ENCODE results near the gene VPS8. TPM values are rescaled to one million over a fixed set of nuclear protein-coding genes. Genes with fewer than 3 reads are reported as not detected.
A peak's percentile ranks its signal among the peaks of the same experiment; 100 is the strongest.

VPS8 gene
- total and polyA plus RNA-seq, 9 of the 15 experiments (the other 6 are each of a cell fraction or from before 2014, with no cell fraction given) = 7.2 to 41.0 (median 28.3) TPM

DNA sequence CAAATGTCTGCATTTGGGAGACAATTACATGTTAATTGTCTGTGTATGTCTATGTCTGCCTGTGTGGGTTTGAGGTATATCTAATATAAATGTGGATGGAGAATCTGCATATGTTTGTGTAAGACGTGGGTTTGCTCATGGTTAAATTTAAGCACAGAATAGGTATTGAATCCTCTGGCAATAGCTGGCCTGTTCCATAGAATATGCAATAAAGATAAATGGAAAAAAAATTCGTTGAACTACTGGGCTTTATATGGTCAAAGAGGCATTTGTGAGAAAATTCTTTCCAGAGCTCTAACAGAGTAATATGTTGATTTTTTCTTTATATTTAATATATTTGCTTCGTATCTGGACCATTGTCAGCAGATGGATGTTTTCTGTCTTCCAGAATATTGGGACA lies 1.4 kb downstream of the VPS8 start:
- Histone ChIP-seq H3K9ac (ENCODE audit: insufficient read depth in 1 of 2, low read depth in 2 of 2, low read length in 2 of 2) (0 out of 4 replicates have a peak overlapping the region, but pooled peaks of 1 of the 2 experiments have one; percentile 77), H3K9me3 (replicated peaks; ENCODE audit: control insufficient read depth, insufficient read depth, low read depth, low read length) (no peaks in the 10 kb centered on the region), H3K9me1 (ENCODE audit: control insufficient read depth, insufficient read depth, low read length) (no peaks in the 10 kb centered on the region), H3K36me3 (ENCODE audit: control insufficient read depth, insufficient read depth, low read length) (no peaks in the 10 kb centered on the region; the same call in 2 of the 3 replicates), H2AFZ (ENCODE audit: low read depth, low read length) (no peak overlapping the region), H3K79me2 (ENCODE audit: control insufficient read depth, insufficient read depth, low read length) (peaks cover 28% of the 10 kb centered on the region), H3K4me3 (peak overlapping the region; percentile 86), H3K4me1 (replicated peaks in 1 of 2; ENCODE audit: control insufficient read depth in 2 of 2, insufficient read depth in 2 of 2, low read length in 2 of 2) (peaks cover 5 to 6% of the 10 kb centered on the region in 2 experiments; a peak in 3 of 5 replicates), H4K20me1 (replicated peaks; ENCODE audit: control insufficient read depth, insufficient read depth, low read length) (0 out of 2 replicates have a peak, but pooled peaks cover 3% of the 10 kb centered on the region), H3K27me3 (ENCODE audit: control insufficient read depth in 2 of 2, insufficient read depth in 2 of 2, low read length in 2 of 2) (no peaks in the 10 kb centered on the region), H3K4me2 (ENCODE audit: insufficient read depth, low read length) (peak overlapping the region; percentile 83), H3K27ac (ENCODE audit: extremely low read depth, low read depth, low read length) (no peak overlapping the region)
- peak; percentile 51 for FAIRE-seq
- intact Hi-C loops (cut with micrococcal nuclease) = no loop called here
- in situ Hi-C loops (cut with MboI) = no loop called here
- ChIA-PET CTCF (ENCODE audit: low intra/inter-chr PET ratio) (no interaction called here), POLR2A (interaction anchor here (1.1 kb wide), 1 partner anchor 10 kb away, joined by 3 read pairs; no protein-coding TSS in a partner anchor)
- WGBS (ENCODE audit: insufficient coverage, low coverage, missing lambda C conversion rate) = 51% methylated on average over 3 of the region's 3 CpGs
- no TSS peak for BruUV-seq (replicated peaks)
- no peak for ATAC-seq
- no peak for DNase-seq (ENCODE audit: extremely low read depth in 1 of 4, low spot score in 3 of 4)
- TF ChIP-seq, protein P1, sequence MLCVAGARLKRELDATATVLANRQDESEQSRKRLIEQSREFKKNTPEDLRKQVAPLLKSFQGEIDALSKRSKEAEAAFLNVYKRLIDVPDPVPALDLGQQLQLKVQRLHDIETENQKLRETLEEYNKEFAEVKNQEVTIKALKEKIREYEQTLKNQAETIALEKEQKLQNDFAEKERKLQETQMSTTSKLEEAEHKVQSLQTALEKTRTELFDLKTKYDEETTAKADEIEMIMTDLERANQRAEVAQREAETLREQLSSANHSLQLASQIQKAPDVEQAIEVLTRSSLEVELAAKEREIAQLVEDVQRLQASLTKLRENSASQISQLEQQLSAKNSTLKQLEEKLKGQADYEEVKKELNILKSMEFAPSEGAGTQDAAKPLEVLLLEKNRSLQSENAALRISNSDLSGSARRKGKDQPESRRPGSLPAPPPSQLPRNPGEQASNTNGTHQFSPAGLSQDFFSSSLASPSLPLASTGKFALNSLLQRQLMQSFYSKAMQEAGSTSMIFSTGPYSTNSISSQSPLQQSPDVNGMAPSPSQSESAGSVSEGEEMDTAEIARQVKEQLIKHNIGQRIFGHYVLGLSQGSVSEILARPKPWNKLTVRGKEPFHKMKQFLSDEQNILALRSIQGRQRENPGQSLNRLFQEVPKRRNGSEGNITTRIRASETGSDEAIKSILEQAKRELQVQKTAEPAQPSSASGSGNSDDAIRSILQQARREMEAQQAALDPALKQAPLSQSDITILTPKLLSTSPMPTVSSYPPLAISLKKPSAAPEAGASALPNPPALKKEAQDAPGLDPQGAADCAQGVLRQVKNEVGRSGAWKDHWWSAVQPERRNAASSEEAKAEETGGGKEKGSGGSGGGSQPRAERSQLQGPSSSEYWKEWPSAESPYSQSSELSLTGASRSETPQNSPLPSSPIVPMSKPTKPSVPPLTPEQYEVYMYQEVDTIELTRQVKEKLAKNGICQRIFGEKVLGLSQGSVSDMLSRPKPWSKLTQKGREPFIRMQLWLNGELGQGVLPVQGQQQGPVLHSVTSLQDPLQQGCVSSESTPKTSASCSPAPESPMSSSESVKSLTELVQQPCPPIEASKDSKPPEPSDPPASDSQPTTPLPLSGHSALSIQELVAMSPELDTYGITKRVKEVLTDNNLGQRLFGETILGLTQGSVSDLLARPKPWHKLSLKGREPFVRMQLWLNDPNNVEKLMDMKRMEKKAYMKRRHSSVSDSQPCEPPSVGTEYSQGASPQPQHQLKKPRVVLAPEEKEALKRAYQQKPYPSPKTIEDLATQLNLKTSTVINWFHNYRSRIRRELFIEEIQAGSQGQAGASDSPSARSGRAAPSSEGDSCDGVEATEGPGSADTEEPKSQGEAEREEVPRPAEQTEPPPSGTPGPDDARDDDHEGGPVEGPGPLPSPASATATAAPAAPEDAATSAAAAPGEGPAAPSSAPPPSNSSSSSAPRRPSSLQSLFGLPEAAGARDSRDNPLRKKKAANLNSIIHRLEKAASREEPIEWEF (CRISPR knock-in tag; IDR thresholded peaks at IDR 0.05) = no peak
- peak; percentile 53; the same call in 1 of the 2 replicates for TF ChIP-seq ZNF354B (CRISPR knock-in tag; IDR thresholded peaks at IDR 0.05)
- no peak for TF ChIP-seq ZNF121 (CRISPR knock-in tag; conservative IDR thresholded peaks at IDR 0.05)
- TF ChIP-seq HEY1 (CRISPR knock-in tag; IDR thresholded peaks at IDR 0.05; ENCODE audit: borderline replicate concordance) = no peak
- TF ChIP-seq ZNF507 (tag; conservative IDR thresholded peaks at IDR 0.05) = peak; percentile 87

Data from K562 (cell line).